Panc1 (cell line): ENCODE data around the gene C8A. TPM values are rescaled to one million over a fixed set of nuclear protein-coding genes. Genes with fewer than 3 reads are reported as not detected.

Experiments
- ATAC-seq: fragments of 200-7000 bp; cut with Tn5 transposase; 2 replicates; pipeline ENCODE4 v1.9.1; 2020; ENCODE audit warnings: mild to moderate bottlenecking, moderate library complexity
- BruUV-seq: library from RNA; stranded (reverse); fragments of 400-500 nt; replicated peaks from 2 replicates; lab custom pipeline; 2021; lab: Mats Ljungman, UMichigan
- CTCF ChIA-PET: fragments of 300-600 bp; sonication (Branson Sonifier 250); formaldehyde crosslinking; loops from one replicate; lab custom pipeline; 2022; ENCODE audit warnings: antibody characterized with exemption; lab: Charles Lee
- POLR2A ChIA-PET: fragments of 300-600 bp; sonication (Branson Sonifier 250); formaldehyde crosslinking; loops from one replicate; lab custom pipeline; 2022; ENCODE audit warnings: antibody characterized with exemption; lab: Charles Lee
- DNase-seq: peaks from one replicate; pipeline ENCODE4 v3.0.0-alpha.2; 2010; ENCODE audit warnings: low read depth, low spot score
- H3K27ac ChIP-seq: 2 replicates; pipeline ENCODE4 v1.5.1; 2011; ENCODE audit warnings: mild to moderate bottlenecking, low read length, inconsistent platforms
- H3K27me3 ChIP-seq: fragments of 200-500 bp; sonication (Bioruptor generic); 2 replicates; pipeline ENCODE4 v1.6.0; 2014; ENCODE audit warnings: low read length, inconsistent platforms; ENCODE audit not compliant: control insufficient read depth, insufficient read depth
- H3K36me3 ChIP-seq: fragments of 200-500 bp; sonication (Bioruptor generic); 2 replicates; pipeline ENCODE4 v1.5.1; 2014; ENCODE audit warnings: inconsistent platforms, mild to moderate bottlenecking, low read length, moderate library complexity; ENCODE audit not compliant: control insufficient read depth, insufficient read depth
- H3K4me1 ChIP-seq: 2 replicates; pipeline ENCODE4 v1.5.1; 2011; ENCODE audit warnings: inconsistent platforms, mild to moderate bottlenecking, low read length, moderate library complexity; ENCODE audit not compliant: control insufficient read depth, insufficient read depth
- H3K4me3 ChIP-seq, 2 experiments: 2 replicates each; pipeline ENCODE4 v1.5.1; 2011 to 2012; ENCODE audit warnings: low read depth in 2 of 2, low read length in 2 of 2, mild to moderate bottlenecking in 2 of 2, inconsistent platforms in 1 of 2, moderate library complexity in 1 of 2
- H3K9me3 ChIP-seq: fragments of 200-500 bp; sonication (Bioruptor generic); 2 replicates; pipeline ENCODE4 v1.5.1; 2014; ENCODE audit warnings: low read depth, mild to moderate bottlenecking, inconsistent platforms, low read length, moderate library complexity; ENCODE audit not compliant: control insufficient read depth, insufficient read depth
- CTCF ChIP-seq: fragments of 450-650 bp; IDR thresholded peaks from 2 replicates; pipeline ENCODE4 v1.5.1; 2017; ENCODE audit warnings: mild to moderate bottlenecking
- POLR2AphosphoS5 ChIP-seq: IDR thresholded peaks from 2 replicates; pipeline ENCODE4 v1.6.1; 2012; ENCODE audit warnings: mild to moderate bottlenecking, low read depth, low read length, moderate library complexity
- SIN3A ChIP-seq: IDR thresholded peaks from 2 replicates; pipeline ENCODE4 v1.6.1; 2012; ENCODE audit warnings: low read depth, mild to moderate bottlenecking, low read length, moderate library complexity, borderline replicate concordance; ENCODE audit not compliant: insufficient read depth
- TCF7L2 ChIP-seq: IDR thresholded peaks from 2 replicates; pipeline ENCODE4 v1.6.1; 2011; ENCODE audit warnings: mild to moderate bottlenecking, low read depth, low read length, inconsistent platforms
- in situ Hi-C: cut with HindIII; loops from 2 replicates; pipeline ENCODE4 v1.10.0; 2016; ENCODE audit warnings: low sequenced_read_pairs, low pct_unique_long_range_greater_than_20kb
- intact Hi-C: fragments of 100-400 bp; cut with micrococcal nuclease; formaldehyde crosslinking; loops from one replicate; pipeline ENCODE4 v1.10.0; 2022; ENCODE audit not compliant: unreplicated experiment
- total RNA-seq: library from RNA; stranded (reverse); gene quantifications from one replicate; pipeline ENCODE4 v1.2.1, GENCODE V29; 2021; ENCODE audit not compliant: unreplicated experiment
- TF ChIP-seq, protein P1 (sequence below), 2 experiments: IDR thresholded peaks; 2 replicates each; pipeline ENCODE4 v1.6.1; 2011 to 2012; ENCODE audit warnings: low read depth in 2 of 2, control low read depth in 1 of 2, low read length in 1 of 2, mild to moderate bottlenecking in 1 of 2, moderate library complexity in 1 of 2; ENCODE audit not compliant: insufficient read depth in 1 of 2

The C8A gene
- total RNA-seq, 1 experiment from 2014 or later = not detected

GRCh38 chr1:56958526-56958925 is 103.9 kb downstream of the C8A start:
- CTCF ChIA-PET = no interaction called here
- no peak overlapping the region for H3K27ac ChIP-seq
- no peak for TF ChIP-seq CTCF
- TF ChIP-seq, protein P1, sequence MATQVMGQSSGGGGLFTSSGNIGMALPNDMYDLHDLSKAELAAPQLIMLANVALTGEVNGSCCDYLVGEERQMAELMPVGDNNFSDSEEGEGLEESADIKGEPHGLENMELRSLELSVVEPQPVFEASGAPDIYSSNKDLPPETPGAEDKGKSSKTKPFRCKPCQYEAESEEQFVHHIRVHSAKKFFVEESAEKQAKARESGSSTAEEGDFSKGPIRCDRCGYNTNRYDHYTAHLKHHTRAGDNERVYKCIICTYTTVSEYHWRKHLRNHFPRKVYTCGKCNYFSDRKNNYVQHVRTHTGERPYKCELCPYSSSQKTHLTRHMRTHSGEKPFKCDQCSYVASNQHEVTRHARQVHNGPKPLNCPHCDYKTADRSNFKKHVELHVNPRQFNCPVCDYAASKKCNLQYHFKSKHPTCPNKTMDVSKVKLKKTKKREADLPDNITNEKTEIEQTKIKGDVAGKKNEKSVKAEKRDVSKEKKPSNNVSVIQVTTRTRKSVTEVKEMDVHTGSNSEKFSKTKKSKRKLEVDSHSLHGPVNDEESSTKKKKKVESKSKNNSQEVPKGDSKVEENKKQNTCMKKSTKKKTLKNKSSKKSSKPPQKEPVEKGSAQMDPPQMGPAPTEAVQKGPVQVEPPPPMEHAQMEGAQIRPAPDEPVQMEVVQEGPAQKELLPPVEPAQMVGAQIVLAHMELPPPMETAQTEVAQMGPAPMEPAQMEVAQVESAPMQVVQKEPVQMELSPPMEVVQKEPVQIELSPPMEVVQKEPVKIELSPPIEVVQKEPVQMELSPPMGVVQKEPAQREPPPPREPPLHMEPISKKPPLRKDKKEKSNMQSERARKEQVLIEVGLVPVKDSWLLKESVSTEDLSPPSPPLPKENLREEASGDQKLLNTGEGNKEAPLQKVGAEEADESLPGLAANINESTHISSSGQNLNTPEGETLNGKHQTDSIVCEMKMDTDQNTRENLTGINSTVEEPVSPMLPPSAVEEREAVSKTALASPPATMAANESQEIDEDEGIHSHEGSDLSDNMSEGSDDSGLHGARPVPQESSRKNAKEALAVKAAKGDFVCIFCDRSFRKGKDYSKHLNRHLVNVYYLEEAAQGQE (IDR thresholded peaks at IDR 0.05; ENCODE audit: insufficient read depth in 1 of 2, low read depth in 2 of 2, low read length in 1 of 2) = no peak
- no peak for TF ChIP-seq SIN3A
- no peak for TF ChIP-seq POLR2AphosphoS5
- TF ChIP-seq TCF7L2 = no peak
- H3K4me1 ChIP-seq = no peaks in the 10 kb centered on the region
- no peaks in the 10 kb centered on the region for H3K36me3 ChIP-seq
- POLR2A ChIA-PET = no interaction called here
- no TSS peak for BruUV-seq
- no peak overlapping the region for H3K4me3 ChIP-seq
- in situ Hi-C loops = no loop called here
- ATAC-seq = no peak
- 0 out of 2 replicates have a peak, but pooled peaks cover 4% of the 10 kb centered on the region for H3K27me3 ChIP-seq
- no peaks in the 10 kb centered on the region for H3K9me3 ChIP-seq
- intact Hi-C loops = no loop called here
- DNase-seq = no peak

DNA sequence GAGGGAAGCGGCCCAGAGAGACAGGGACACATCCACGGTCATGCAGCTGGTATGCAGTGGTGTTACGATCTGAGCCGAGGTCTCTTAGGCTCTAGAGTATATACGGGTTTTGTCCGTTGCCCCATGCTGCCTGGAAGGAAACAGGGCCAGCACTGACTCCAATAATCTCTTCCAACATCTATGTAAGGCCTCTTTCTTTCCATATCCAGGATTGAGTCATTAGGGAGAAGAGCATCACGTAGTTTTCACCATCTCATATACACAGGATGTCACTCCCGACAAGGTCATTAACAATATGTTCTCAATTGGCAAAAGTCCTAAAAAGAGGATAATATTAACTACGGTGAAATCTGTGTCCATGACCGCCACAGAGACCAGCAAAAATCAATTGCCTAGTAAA is 106.8 kb downstream of the C8A start:
- DNase-seq (no peak), ATAC-seq (no peak)
- H3K36me3 ChIP-seq = no peaks in the 10 kb centered on the region
- no peak overlapping the region for H3K27ac ChIP-seq
- BruUV-seq = no TSS peak
- intact Hi-C loops = loop anchor here (10.0 kb wide), 1 partner anchor 127 kb away; no protein-coding TSS in a partner anchor
- TF ChIP-seq TCF7L2 (no peak), SIN3A (no peak), CTCF (no peak), POLR2AphosphoS5 (no peak)
- TF ChIP-seq, protein P1 (IDR thresholded peaks at IDR 0.05; ENCODE audit: insufficient read depth in 1 of 2, low read depth in 2 of 2, low read length in 1 of 2) = no peak
- no peaks in the 10 kb centered on the region for H3K4me1 ChIP-seq
- ChIA-PET POLR2A (no interaction called here), CTCF (no interaction called here)
- no peak overlapping the region for H3K4me3 ChIP-seq
- H3K27me3 ChIP-seq = 0 out of 2 replicates have a peak, but pooled peaks cover 2% of the 10 kb centered on the region
- H3K9me3 ChIP-seq = no peaks in the 10 kb centered on the region
- in situ Hi-C loops = no loop called here
